T47D (cell line): ENCODE results near the gene ARHGAP33.
"Not testable (repeated sequence)": the region's sequence is repeated elsewhere in the genome, so short reads cannot be mapped to it uniquely, and the experiment has no call there.

Source experiments
- DNase-seq, 2 experiments: peaks; one replicate each; pipeline versions ENCODE4 v3.0.0 to v3.0.0-alpha.2; 2011 to 2012; ENCODE audit warnings: low read depth in 1 of 2, low spot score in 1 of 2
- JUND ChIP-seq: IDR thresholded peaks from 2 replicates; pipeline ENCODE4 v1.6.1; 2012; ENCODE audit warnings: low read depth
- in situ Hi-C: cut with HindIII; loops from 2 replicates; pipeline ENCODE4 v1.10.0; 2016; ENCODE audit warnings: low sequenced_read_pairs, low pct_unique_long_range_greater_than_20kb

Gene ARHGAP33

GRCh38 chr19:35789195-35789977, 14.0 kb downstream of the ARHGAP33 start:
- no peak for TF ChIP-seq JUND
- in situ Hi-C loops, result no loop called here

DNA sequence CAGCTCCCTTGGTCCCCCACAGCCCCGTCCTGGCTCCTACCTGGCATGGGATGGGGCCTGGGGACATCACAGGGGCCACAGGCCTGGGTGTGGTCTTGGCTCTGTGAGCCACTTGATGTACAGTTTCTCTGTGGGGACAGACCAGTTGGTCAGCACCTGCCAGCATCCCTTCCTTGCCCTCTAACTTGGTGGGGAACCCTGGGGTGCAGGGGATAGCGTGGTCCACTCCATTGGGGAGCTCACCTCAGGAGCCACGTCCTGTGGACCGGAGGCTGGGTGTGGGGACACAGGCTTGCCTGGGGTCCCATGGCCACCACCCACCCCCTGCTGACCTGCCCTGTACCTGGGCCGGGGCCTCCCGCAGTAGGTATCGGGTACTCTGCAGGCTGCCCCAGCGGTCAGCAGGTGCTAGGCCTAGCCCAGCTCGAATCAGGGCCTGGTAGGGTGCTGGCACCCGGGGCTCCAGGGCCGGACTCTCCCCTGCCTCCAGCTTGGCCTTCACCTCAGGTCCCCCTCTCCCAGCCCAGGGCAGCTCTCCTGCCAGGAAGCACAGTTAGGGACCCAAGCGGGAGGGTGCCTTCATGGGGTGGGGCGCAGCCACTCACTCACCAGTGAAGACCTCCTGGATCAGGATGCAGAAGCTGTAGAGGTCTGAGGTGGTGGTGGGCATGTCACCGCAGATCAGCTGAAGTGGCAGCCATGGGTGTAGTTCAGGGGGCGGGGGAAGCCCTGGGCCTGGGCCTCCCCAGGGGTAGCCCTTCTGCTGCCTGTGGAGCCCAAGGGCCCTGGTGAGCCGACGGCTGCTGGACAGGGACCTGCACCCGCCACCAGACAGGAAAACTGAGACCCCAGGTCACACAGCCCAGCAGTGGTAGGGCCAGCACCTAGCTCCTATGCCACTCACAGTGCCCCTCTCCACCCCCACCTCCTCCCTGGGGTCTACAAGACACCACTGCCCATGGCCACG, 14.9 kb downstream of the ARHGAP33 start:
- in situ Hi-C loops, result no loop called here
- TF ChIP-seq JUND, result no peak
- DNase-seq, result no peak

More at GRCh38 chr19:35789195-35789977, 14.0 kb downstream of the ARHGAP33 start:
- DNase-seq, result no peak

DNA sequence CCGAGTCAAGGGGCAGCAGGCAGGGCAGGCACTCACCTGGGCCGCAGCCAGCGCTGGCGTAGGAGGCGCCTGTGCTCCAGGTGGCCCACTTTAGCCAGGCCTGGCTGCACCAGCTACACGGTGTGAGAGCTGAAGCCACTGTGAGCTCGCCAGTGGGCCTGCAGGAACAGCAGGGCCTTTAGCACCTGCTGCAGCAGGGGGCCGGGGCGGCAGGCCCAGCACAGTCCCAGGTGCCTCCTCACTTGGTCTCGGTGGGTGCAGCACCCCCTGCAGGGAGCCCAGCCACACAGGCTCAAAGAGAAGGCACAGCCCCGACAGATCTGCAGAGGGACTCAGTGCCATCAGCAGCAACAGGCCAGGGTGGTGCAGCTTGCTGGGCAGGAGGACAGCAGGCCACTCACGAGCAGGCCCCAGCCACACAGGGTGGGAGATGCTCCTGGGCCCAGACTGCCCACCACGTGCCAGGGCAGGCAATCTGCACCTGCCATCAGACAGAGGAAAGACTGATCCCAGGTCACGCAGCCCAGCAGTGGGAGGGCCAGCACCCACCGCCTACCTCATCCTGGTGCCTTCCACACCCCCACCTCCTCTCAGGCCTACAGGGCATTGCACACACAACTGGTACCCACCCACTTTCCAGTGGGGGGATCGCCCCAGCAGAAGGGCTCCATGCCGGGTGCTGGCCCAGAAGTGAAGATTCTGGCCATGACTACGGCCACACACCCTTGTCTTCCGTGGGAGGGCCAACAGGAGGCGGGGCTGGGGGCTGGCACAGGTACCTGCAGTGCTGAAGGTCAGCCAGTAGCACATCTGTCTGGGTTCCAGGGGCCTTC, 15.8 kb downstream of the ARHGAP33 start:
- in situ Hi-C loops, result no loop called here
- no peak for DNase-seq
- no peak for TF ChIP-seq JUND

DNA sequence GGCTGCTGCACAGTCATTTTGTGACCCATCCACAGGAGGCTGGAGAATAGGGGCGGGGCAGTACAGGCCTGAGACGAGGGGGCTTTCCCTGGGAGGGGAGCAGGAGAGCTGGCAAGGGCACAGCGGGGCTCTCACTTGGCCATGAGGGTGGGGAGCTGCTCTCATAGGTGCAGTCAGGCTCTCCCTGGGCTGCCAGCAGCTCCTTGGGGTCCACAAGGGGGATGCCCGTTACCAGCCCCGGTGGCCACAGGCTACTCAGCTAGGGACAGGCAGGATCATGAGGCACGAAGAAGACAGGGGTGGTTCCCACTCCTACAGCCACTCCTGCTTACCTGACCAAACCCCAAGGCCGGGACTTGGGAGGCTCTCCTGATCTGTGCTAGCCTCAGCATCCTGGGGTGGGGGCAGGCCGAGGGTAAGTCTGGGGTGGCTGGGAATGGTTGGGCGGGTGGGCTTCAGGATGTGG, 16.5 kb downstream of the ARHGAP33 start:
- in situ Hi-C loops, result no loop called here
- no peak for DNase-seq
- TF ChIP-seq JUND, result no peak

DNA sequence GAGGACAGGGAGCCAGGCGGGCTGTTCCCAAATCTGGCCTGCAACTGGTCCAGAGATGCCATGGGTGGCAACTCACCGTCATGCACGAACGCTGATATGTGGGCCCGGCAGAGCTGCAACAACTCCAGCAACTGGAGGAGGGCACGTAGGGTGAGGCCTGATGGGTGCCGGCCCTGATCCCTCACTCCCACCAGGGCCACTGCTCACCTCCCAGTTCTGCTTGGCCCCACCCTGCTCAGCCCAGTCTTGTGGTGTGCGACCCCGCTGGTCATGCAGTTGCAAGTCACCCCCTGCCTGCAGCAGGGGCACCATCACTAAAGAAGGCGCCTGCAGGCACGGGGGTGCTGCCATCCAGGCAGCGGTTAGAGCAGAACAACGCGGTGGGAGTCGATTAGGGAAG, 16.9 kb downstream of the ARHGAP33 start:
- in situ Hi-C loops, result no loop called here
- TF ChIP-seq JUND, result no peak
- no peak for DNase-seq

DNA sequence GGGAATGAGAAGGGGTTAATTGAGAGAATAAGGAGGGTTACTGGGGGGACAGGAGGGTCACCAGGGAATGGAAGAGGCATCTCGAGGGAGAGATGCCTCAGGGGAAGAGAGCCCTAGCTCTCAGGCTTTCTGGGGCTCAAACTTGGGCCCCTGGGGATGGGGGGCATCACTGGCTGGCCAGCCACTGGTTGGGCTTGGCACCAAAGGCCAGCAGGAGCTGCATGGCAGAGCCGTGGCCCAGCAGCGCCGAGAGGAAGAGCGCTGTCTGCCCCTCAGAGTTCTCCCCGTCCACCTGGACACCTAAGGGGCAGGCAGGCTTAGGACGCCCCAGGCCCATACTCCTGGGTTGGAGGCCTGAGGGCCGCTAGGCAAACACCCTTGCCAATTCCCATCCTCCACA, 17.5 kb downstream of the ARHGAP33 start:
- no peak for DNase-seq
- TF ChIP-seq JUND, result no peak
- in situ Hi-C loops, result no loop called here

DNA sequence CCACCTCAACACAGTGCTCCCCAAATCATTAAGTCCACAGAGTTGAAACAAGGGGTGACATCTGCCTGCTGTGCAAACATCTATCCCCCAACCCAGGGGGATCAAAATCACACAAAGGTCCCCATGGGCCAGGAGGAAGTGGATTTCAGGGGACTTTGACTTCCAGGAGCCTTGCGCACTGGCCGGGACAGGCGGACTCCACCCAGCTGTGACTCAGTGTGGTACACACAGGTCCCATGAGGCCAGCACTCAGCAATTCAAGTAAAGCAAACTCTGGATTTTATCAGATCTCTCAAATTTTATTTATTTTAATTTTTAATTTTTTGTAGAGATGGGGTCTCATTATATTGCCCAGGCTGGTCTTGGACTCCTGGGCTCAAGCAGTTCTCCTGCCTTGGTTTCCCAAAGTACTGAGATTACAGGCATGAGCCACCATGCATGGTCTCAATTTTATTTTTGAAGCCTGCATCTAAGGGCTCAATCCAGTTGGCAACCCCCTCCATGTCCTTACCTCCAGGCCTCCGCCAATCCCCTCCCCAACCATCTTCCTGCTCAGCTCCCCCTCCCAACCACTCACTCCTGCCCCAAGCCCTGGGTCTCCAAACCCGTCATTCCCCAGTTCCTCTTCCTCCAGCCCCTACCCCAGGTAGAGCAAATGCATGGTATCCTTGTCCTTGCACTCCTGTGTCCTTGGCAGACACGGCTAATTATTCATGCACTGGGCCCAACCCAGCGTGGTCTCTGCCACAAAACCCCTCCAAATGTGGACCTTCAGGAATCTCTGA, 18.2 kb downstream of the ARHGAP33 start:
- no peak for TF ChIP-seq JUND
- DNase-seq, result no peak
- in situ Hi-C loops, result no loop called here

GRCh38 chr19:35795564-35795963, 20.2 kb downstream of the ARHGAP33 start:
- DNase-seq, in situ Hi-C loops: not testable (repeated sequence)

- no peak for DNase-seq
- TF ChIP-seq JUND, result no peak
- in situ Hi-C loops, result no loop called here
Observed at GRCh38 chr19:35796645-35797542, 21.5 kb downstream of the ARHGAP33 start.

DNA sequence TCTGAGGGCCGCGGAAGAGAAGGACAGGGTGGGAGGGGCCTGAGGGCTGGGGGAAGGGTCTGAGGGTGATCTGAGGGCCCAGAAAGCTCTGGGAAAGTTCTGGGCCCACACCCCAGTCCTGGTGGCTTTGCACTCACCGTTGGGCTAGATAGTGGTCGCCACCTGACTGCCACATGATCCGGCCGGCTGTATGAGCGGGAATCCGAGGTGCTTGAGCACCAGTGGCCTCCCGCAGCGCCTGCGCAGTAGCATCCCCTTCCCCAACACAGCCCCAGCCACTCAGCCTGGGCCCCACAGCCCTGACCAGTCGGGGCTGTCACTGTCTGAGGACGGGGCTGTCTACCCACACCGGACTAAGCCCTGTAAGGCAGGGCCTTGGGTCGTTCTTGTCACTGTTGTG, 22.3 kb downstream of the ARHGAP33 start:
- no peak for DNase-seq
- in situ Hi-C loops, result no loop called here
- TF ChIP-seq JUND, result no peak

DNA sequence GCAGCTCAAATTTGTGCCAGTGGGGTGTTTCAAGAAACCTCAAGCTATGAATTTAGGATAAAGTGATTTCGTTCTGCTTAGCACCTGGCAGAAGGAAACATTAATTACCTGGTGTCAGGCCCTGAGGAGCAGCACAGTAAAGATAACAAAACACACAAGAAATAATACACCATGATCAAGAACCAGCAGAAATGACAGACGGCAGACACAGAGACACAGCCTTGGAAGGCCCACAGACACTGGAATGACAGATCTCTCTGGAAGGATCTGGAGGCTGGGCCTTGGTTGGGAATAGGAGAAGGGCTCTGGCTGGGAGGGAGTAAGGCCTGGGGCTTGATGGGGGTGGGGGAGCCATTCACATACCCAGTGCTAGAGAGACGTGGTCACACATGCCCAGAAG, 26.5 kb downstream of the ARHGAP33 start:
- TF ChIP-seq JUND, result no peak
- in situ Hi-C loops, result no loop called here
- DNase-seq, result no peak
